Putamen (tissue), 1 donor: ENCODE measurements around the gene DNAJA4.
"Not testable (repeated sequence)": the region's sequence is repeated elsewhere in the genome, so short reads cannot be mapped to it uniquely, and the experiment has no call there.

Experiments used
- DNase-seq: peaks from one replicate; pipeline ENCODE4 v3.0.0-alpha.2; 2016; ENCODE audit warnings: low spot score

Gene DNAJA4

GRCh38 chr15:78244101-78244500 lies 20.3 kb upstream of the DNAJA4 start:
- DNase-seq: no peak

- no peak for DNase-seq
These were observed 19.5 kb upstream of the DNAJA4 start for GRCh38 chr15:78244893-78245292.

- not testable (repeated sequence) for DNase-seq
These were observed 19.0 kb upstream of the DNAJA4 start for GRCh38 chr15:78245392-78245791.

- not testable (repeated sequence) for DNase-seq
These were observed 18.3 kb upstream of the DNAJA4 start for GRCh38 chr15:78245976-78246620.

- DNase-seq: no peak
These were observed 16.5 kb upstream of the DNAJA4 start for GRCh38 chr15:78247911-78248310.

- no peak for DNase-seq
These were observed 15.2 kb upstream of the DNAJA4 start for GRCh38 chr15:78249131-78249530.

GRCh38 chr15:78251136-78251535 lies 13.2 kb upstream of the DNAJA4 start:
- no peak for DNase-seq

GRCh38 chr15:78255421-78256043 lies 8.8 kb upstream of the DNAJA4 start:
- no peak for DNase-seq

- DNase-seq: no peak
These were observed 8.3 kb upstream of the DNAJA4 start for GRCh38 chr15:78256044-78256437.

- peak; percentile 53 for DNase-seq
These were observed 6.7 kb upstream of the DNAJA4 start for GRCh38 chr15:78257681-78258080.

- no peak for DNase-seq
These were observed 5.1 kb upstream of the DNAJA4 start for GRCh38 chr15:78259232-78259631.

GRCh38 chr15:78260489-78260888 lies 3.9 kb upstream of the DNAJA4 start:
- DNase-seq: no peak

- no peak for DNase-seq
These were observed 3.3 kb upstream of the DNAJA4 start for GRCh38 chr15:78261062-78261461.

GRCh38 chr15:78263351-78263781 lies 996 bp upstream of the DNAJA4 start:
- DNase-seq: no peak

- no peak for DNase-seq
These were observed 457 bp upstream of the DNAJA4 start for GRCh38 chr15:78263907-78264303.

- DNase-seq: no peak
These were observed 737 bp downstream of the DNAJA4 start for GRCh38 chr15:78265137-78265460.

GRCh38 chr15:78265752-78266224 lies 1.4 kb downstream of the DNAJA4 start:
- DNase-seq: peak; percentile 45

- DNase-seq: no peak
These were observed 1.9 kb downstream of the DNAJA4 start for GRCh38 chr15:78266229-78266628.

GRCh38 chr15:78266806-78267205 lies 2.4 kb downstream of the DNAJA4 start:
- no peak for DNase-seq

GRCh38 chr15:78272316-78272715 lies 8.0 kb downstream of the DNAJA4 start:
- no peak for DNase-seq

GRCh38 chr15:78272776-78273175 lies 8.4 kb downstream of the DNAJA4 start:
- DNase-seq: no peak

GRCh38 chr15:78274994-78275393 lies 10.6 kb downstream of the DNAJA4 start:
- no peak for DNase-seq

- DNase-seq: no peak
These were observed 11.9 kb downstream of the DNAJA4 start for GRCh38 chr15:78276064-78276943.
